CMK (cell line): ENCODE measurements around the gene PRIMA1.

Experiments used
- DNase-seq: peaks from one replicate; pipeline ENCODE4 v3.0.0-alpha.2; 2010; ENCODE audit warnings: low read depth

Gene PRIMA1

DNA sequence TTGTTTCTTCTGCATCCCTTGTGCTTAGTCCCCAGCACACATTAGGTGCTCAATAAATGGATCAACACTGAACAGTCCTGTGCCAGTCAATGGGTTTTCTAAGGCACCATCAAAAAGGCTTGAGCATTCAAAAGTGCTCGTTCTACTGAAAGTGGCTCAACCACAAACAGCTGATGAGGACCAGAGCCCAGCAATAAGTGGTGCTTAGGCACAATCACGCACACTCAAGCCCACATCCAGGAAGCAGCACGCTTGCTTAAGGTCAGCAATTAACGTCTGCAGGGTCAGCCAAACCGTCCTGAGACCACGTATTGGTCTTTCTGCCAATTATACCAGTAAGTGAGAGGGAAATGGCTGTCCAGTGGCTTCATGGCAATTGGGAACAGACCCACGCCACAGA is 56.5 kb downstream of the PRIMA1 start:
- DNase-seq, result no peak

DNA sequence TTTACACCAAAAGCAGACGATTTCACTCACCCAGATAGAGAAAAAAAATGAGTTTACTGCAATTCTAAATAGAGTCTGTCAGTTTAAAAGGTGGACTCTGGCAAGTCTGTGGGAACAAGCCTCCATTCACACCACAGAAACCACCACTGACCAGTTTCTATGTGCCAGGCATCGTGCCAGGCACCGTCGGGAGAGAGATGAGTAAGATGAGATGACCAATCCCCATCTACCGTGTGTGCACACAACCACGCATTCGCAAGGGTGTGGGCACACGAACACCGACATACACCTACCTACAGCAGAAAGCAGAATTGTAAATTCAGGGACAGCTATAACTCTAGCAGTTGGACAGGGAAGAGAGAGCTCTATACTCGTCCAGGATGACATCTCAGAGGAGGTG is 58.3 kb downstream of the PRIMA1 start:
- DNase-seq, result no peak

DNA sequence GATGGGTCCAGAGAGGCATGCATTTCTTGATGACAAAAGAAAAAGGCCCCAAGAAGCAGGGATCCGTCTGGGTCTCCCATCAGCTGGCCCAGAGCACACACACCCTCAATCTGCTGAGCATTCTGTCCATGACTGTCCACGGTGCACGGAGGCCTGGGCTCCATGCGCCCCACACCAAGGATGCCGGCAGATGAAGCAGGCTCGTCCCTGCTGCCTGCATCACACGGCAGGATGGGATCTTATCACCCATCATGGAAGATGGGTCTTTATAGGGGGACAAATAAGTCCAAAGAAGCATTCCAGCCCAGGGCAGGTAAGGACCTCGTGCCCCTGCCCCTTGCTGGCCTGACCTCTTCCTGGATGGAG is 59.7 kb downstream of the PRIMA1 start:
- no peak for DNase-seq

DNA sequence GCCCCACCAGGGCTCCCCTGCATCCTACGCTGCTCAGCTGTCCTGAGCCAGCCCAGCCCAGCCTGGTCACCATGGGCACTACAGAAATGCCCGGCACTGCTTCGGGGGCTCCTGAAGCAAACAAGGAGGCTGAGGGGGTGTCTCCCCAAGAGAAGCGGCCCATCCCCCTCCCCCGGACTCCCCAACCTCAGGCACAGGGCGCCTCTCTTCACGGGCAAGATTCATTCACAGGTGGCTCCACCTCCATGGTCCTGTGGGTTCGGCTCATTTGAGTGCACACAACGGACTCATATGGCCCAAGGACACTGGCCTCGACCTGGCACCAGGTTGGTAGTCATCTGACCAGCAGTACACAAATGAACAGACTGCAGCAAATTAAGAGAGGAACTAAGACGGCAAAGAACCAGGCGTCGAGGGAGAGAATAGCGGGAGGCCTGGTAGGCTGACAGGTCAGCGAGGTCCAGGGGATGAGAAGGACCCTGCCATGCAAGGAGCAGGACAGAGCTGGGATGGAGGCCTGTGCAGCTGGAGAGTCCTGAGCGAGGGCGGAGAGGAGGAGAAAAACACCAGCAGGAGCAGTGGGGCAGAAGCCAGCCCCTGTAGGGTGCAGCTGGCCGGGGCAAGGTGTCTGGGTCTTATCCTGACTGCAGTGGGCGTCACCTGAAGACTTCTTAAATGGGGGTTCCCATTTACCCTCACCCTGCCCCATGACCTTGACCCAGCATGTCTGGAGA is 60.2 kb downstream of the PRIMA1 start:
- DNase-seq, result no peak

DNA sequence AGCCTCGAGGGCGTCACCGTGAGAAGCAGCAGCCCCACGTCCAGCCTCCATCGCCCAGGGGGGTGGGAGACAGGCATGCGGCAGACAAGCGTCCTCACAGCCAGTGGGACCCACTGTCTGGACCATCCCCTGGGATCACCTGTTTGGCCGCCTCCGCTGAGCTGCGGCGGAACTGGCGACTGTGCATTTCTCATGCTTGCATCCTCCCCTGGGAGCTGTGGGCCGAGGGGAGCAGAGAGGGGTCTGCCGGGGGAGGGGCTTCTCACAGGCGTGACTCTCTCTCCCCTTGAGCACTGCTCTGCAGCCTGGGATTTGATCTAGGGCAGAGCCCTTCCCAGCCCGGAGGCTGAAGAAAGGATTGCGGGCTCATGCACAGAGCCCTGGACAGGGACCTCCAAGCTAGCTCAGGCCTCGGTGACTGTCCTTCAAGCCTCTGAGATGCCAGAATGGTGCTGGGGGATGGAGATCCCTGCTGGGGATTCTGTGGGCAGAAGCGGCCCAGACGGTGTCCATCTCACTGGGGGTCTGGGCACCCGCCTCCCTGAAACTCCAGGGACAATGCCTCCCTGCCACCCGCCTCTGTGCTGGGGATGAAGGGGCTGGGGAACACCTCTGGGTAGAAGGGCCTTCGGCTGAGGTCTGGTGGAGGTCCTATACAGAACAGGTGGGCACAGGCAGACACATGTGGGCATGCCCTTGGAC is 61.1 kb downstream of the PRIMA1 start:
- no peak for DNase-seq

DNA sequence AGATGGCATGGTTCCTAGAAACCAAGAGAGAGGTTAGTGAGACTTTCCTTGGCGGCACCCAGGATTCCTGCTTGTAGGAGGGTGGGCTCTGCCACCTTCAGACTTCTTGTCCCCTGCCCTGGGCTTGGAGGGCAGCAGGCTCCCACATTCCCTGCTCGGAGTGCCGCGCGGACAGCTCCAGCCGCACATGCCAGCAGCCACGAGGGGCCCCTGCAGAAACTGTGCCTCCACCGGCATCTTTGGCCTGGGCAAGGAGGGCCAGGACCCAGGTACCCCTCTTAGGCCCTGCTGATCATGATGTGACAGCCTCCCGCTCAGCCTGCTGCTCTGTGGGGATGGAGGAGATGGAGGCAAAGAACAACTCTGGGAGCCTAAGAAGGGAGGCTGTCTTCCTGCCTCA is 62.3 kb downstream of the PRIMA1 start:
- no peak for DNase-seq

DNA sequence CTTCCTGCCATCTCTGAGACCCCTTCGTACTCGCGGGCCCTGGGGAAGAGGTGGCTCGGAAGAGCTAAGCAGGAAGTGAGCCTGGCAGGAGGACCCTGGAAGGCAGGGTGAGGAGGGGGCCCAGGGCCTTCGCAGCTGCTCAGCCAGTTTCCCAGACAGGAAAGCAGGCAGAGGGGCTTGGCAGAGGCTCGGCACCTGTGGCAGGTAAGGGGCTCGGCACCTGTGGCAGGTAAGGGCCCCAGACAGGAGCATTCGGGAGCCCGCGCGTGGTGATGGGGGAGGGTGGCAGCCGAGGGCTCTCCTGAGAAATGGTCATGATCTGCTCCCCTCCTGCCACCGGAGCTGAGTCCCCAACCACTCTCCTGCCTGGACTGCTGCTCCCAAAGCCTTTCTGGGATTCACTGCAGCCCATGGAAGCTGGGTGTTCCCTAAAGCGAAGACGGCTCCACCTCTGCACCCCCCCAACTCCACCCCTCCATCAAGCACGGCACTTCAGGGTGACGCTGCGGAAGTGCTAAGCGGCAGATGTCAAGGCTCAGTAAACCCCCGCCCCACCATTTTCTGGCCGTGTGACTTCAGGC is 63.2 kb downstream of the PRIMA1 start:
- DNase-seq, result no peak

DNA sequence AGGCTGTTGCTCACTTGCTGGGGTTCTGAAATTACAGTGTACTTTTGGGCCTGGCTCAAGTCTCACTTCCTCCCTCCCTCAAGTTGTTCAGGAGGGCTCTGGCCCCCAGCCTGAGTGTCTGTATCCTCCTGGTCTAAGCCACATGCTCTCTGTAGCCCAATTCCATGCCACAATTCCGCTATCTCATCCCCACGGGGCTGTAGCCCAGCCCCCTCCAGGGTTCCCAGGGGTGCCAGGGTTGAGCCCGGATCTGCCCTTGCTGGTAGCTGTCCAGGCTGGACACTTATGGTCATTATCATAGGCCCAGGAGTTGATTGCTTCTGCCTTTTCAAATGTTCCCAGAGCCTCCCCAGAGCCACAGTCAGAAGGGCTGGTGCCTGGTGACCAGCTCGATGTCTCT is 65.3 kb downstream of the PRIMA1 start:
- no peak for DNase-seq

DNA sequence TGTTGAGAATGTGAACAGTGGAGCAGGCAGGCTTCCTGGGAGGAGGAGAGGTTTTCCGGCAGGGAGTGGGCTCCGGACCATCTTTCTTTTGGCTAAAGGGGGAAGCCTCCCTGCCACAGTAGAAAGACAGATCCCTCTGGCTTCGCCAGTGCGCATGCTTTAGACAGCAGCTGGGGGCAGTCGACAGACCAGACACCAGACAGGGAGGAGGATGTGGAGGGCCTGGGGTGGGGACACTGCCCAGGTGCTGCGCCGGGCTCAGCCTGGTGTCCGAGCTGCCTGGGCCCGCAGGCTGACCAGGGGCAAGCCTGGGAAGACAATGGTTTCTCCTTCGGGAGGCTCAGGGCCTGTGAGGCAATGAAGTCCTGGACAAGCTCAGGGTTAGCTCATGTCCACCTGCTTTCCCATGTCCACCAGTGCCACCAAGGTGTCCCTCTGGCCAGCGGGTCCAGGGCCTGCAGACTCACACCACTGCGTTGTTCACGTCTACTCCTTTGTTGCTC is 67.3 kb downstream of the PRIMA1 start:
- DNase-seq, result no peak

DNA sequence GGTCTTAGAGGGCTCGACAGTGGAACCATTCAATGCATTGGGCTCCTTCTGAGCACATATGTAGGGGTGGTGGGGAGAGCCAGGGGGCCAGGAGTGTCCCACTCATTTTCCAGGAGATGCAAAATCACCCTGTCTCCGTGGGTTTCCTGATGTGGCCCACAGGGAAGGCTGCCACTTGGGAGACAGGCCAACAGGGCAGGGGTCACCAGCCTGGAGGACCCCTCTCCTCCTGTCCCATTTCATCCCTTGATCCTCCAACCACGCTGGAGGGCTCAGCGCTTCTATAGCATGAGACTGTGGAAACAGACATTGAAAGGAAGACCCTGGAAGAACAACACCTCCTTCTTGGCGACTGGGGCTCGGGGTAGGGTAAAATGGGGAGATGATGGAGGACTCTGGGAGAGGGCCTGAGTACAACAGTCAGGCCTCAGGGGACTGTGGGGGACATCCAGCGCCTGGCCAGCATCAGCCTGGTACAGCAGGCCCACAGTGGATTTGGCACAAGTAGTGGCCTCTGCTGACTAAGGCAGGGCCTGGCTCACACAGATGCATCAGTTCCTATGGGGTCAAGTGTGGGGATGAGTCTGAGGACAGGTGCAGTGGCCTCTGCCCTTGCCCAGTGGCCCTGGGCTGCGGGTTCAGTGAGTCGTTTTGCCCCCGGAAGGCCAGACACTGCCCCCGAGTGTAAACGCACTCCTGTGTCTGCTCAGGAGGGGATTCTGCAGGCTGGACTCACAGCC is 68.0 kb downstream of the PRIMA1 start:
- no peak for DNase-seq

DNA sequence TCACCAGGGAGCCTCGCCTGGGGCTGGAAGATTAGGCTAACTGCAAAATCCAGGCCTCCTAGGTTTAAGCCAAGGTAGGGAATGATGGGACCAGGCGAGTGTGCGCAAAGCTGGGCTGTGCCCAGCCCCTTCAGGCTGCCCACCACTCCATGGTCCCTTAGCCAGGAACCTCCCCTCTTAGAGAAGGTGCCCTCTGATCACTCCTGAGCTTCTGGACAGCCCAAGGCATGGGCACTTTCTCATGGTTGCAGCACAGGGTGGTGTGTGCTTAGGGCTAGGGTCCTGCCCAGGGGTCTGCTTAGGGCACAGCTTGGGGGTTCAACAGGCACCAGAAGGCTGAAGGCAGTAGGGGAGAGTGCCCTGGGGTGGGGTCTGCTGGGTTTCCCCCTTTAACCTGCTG is 69.0 kb downstream of the PRIMA1 start:
- DNase-seq, result no peak

DNA sequence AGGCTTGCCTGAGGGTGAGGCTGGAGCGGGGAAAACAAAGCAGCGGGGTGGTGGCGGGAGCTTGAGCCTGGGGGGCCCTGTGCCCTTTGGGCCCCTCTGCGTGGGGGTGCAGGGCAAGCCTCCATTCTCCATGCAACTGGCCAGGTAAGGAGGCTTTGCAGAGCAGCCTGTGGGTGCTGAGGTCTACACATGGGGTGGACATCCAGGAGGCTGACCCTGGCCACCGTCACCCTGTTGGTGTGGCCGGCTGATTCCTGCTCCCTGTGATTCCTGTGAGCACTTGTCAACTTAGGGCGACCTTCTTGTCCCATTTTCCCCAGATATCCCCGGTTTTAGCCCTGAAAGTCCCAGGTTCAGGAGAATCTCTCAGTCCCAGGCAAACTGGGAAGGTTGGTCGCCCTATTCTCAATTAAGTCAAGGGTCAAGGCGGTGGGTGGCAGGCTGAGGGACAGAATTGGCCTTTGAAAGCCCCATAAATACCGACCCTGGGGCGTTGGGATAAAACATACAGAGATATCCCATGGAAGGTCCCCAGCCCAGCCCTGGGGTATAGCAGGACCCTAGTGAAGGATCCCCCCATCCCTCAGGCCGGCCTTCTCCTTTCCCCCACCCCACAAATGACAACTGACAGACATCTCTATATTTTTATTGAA is 70.5 kb downstream of the PRIMA1 start:
- DNase-seq, result no peak

DNA sequence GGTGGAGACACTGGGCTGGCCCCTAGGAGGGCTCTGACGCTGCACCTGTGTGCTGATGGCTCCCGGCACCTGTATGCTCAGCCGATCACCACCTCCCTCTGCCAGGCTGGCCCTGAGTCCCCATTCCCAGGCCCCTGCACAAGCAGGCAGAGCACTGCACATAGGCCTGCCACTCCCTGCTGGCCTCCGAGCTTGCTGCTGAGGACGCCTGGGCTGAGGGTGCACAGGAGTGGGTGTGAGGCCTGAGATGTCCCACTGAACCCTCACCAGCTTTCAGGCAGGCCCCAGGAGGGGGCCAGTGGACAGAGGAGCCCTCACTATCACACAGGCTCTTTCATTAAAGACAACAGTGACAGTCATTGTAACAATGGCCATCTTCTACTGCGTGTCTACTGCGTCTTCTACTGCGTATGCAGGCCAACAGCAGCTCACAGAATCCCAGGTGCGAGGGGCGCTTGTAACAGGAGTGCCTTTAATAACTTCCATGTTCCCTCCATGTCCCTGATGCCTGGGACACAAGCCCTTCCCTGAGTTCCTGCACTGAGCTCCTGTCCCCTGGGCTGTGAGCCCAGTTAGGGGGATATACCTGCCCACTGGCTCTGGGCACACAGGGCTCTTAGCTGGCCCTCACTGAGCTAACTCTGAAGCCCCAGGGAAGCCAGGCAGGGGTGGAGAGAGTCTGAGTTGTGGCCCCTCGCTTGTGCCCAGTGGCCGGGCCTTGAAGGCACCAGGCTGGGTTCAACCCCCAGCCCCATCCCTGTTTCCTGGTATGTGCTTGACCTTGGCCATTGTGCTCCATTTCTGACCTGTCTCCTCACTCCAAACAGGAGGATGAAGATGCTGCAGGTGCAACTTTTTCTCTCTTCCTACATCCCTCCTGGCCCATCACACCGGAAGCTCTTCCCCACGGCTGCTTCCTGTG is 71.3 kb downstream of the PRIMA1 start:
- no peak for DNase-seq

DNA sequence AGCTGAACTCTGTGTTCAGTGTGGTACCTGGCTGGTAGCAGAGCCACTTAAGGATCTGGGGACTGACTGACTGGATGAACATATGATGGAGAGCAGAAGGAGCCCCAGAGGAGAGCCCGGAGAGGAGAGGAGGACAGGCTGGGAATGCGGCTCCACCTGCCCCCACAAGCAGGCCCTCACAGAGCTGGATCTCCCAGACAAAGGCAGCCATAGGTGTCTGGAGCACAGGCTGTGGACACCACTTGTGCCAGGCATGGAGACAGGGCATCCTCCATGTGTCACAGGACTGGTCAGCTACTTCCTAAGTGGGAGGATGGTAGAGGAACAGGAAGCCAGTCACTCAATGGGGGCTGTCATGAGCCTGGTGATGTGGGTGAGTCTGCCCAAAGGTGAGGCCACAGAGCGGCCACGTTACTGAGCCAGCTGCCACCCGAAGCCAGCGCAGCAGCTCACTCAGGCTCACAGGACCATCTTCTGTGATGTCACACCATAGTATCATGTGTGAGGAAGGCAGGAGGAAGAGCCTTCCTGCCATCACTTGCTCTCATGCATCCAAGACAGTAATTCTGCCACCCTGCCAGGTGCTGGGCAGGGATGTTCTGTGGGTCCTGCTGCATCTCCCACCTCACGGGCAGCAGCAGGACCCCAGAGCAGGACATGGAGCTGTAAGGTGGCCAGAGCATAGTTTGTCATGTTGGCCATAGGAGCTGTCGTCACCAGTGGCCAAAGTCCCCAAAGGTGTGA is 72.1 kb downstream of the PRIMA1 start:
- no peak for DNase-seq

DNA sequence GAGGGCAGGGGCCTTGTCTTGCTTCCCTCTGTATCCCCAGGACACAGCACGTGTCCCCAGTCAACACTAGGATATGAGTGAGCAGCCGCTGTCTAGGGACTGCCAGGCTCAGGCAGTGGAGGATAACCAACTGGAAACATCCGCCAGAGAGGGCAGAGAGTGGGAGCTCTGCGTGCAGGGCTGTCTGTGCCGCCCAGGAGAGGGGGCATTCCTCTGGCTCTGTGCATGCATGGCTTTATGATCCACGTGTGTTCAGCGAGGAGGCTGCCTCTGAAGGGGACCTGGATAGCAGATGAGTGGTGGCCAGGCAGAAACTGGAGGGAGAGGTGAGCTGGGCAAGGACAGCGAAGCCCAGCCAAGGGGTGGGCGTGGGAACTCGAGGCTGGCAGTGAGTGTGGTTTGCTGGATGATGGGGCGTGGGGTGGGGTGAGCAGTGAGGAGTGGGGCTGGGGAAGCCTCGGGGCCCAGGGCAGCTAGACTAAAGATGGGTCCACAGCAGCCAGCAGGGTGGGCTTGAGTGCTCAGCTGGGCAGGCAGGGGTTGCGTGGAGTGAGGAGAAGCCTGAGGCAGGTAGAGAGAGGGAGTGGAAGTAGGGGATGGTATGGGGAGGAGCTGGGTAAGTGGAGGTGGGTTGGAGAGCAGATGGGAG is 72.9 kb downstream of the PRIMA1 start:
- no peak for DNase-seq

DNA sequence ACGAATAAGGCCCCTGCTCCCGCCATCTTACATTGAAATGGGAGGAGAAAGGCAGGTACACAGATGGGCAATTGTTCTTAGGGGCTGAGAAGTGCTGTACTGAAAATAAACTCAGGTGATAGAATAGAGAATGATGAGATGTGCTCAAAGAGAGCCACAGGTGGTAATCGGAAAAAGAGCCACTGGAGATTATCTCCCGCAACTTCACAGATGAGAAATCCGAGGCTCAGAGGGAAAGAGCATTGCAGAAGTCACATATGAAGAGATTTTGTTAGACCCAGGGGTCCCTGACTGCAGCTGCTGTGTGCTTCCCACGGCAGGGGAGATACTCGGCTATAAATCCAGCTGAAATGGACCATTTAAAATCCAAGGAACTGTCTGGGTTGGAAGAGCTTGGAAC is 73.7 kb downstream of the PRIMA1 start:
- DNase-seq, result no peak

DNA sequence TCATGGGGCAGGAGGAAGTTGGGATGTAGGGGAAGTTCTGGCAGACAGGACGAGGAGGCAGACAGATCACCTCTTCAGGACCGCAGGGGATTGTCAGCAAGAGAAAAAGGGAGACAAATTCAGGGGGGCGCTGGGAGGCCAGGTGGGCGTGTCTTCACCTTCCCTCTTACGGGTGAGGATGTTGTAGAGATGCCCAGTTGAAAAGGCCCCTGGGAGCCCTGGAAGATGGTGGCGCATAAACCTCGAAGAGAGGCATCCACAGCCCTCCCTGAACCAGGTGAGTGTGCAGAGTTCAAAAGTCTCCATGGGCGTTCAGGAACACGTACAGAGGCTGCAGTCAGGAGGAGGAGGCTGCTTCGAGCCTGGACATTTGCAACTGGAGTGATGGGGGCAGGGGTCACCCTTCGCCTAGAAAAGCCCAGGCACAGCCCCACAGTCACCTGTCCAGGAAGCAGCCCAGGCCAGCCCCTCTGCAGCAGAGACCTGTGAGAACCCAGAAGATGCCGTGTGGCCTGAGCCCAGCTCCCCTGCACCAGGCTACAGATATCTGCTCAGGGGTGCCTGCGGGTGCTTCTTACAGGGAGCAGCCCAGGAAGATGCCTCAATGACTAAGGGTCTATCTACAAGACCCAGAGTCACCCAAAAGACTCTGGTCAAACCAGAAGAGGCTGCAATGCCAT is 74.4 kb downstream of the PRIMA1 start:
- DNase-seq, result no peak

DNA sequence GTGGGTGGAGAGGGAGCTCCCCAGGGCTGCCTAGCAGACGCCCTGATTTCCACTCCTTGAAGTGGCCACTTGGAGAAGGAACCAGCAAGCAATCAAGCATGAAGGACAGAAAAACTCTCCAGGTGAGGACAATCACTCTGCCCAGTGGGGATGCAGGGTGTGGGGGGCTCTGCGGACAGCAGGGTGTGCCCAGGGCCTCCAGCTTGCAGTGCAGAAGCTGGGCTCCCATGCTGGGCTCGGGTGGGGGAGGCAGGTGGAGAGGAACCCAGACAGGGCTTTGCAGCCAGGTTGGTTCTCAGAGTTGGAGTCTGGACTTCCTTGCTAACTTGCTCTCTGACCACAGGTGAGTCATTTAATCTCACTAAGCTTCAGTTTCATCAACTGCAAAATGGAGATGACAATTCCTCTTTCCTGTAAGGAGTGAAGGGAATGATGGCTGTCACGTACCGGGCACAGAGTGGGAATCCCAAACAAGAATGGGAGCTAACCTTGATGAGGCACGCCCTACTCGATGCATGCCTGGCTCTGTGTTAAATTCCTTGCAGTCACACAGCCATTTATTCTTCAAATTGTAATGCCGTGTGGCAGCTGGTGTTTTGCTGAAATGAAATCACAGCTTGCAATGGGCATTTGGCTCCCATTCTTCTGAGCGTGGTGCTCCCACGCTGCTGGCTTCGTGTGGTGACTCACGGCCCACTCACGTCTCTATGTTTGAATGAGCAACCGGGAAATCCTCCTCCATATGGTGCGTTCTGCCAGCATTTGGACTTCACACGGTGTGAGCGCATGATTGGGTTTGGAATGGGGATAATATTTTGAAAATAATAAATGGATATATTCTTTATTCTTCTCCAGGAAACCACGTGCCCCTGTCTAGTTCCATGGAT is 75.2 kb downstream of the PRIMA1 start:
- no peak for DNase-seq
